Loucy (cell line): Measurements from ENCODE around the gene SLC22A17.

Source experiments
- H2AFZ ChIP-seq: fragments of 200-600 bp; sonication (generic); 2 replicates; pipeline ENCODE4 v1.6.0; 2016; ENCODE audit warnings: antibody characterized with exemption, mild to moderate bottlenecking, low read length, moderate library complexity
- H3F3A ChIP-seq: fragments of 200-600 bp; 2 replicates; pipeline ENCODE4 v1.6.0; 2016; ENCODE audit warnings: antibody characterized with exemption, low read depth, mild to moderate bottlenecking
- H3K27me3 ChIP-seq: fragments of 200-600 bp; sonication (generic); 2 replicates; pipeline ENCODE4 v1.6.1; 2014; ENCODE audit warnings: low read length, mild to moderate bottlenecking; ENCODE audit not compliant: insufficient read depth, poor library complexity, severe bottlenecking
- H3K36me3 ChIP-seq: fragments of 200-600 bp; sonication (generic); 2 replicates; pipeline ENCODE4 v1.6.1; 2016; ENCODE audit warnings: low read length; ENCODE audit not compliant: insufficient read depth
- H3K4me1 ChIP-seq: fragments of 200-600 bp; sonication (generic); 2 replicates; pipeline ENCODE4 v1.5.1; 2014; ENCODE audit warnings: low read length, mild to moderate bottlenecking; ENCODE audit not compliant: insufficient read depth, poor library complexity, severe bottlenecking
- H3K4me2 ChIP-seq: fragments of 200-600 bp; sonication (generic); 2 replicates; pipeline ENCODE4 v1.6.0; 2014; ENCODE audit warnings: antibody characterized with exemption, low read length, low read depth, mild to moderate bottlenecking; ENCODE audit not compliant: poor library complexity, severe bottlenecking
- H3K4me3 ChIP-seq: fragments of 200-600 bp; sonication (generic); 2 replicates; pipeline ENCODE4 v1.5.1; 2014; ENCODE audit warnings: low read length, mild to moderate bottlenecking, mixed read lengths; ENCODE audit not compliant: poor library complexity, severe bottlenecking
- H3K79me2 ChIP-seq: fragments of 200-600 bp; sonication (generic); 2 replicates; pipeline ENCODE4 v1.6.1; 2014; ENCODE audit warnings: low read length; ENCODE audit not compliant: insufficient read depth
- H3K9ac ChIP-seq: fragments of 200-600 bp; sonication (generic); 2 replicates; pipeline ENCODE4 v1.6.0; 2014; ENCODE audit warnings: mild to moderate bottlenecking, low read depth, low read length, moderate library complexity; ENCODE audit not compliant: poor library complexity, severe bottlenecking
- H3K9me2 ChIP-seq: fragments of 200-600 bp; sonication (generic); replicated peaks from 2 replicates; pipeline ENCODE4 v1.6.1; 2016; ENCODE audit warnings: low read depth, low read length, mixed read lengths
- H3K9me3 ChIP-seq: fragments of 200-600 bp; sonication (generic); 2 replicates; pipeline ENCODE4 v1.6.1; 2014; ENCODE audit warnings: mild to moderate bottlenecking, antibody characterized with exemption, low read length, low read depth; ENCODE audit not compliant: insufficient read depth
- H4K20me1 ChIP-seq: fragments of 200-600 bp; sonication (generic); 2 replicates; pipeline ENCODE4 v1.6.0; 2014; ENCODE audit warnings: antibody characterized with exemption, low read length, mild to moderate bottlenecking; ENCODE audit not compliant: insufficient read depth, poor library complexity, severe bottlenecking
- CTCF ChIP-seq: fragments of 200-600 bp; sonication (generic); conservative IDR thresholded peaks from 2 replicates; pipeline ENCODE4 v1.5.1; 2014; ENCODE audit warnings: mild to moderate bottlenecking, antibody characterized with exemption, low read length
- EZH2phosphoT487 ChIP-seq: fragments of 200-600 bp; IDR thresholded peaks from 2 replicates; pipeline ENCODE4 v1.6.1; 2018; ENCODE audit warnings: antibody characterized with exemption, mild to moderate bottlenecking, moderate library complexity, borderline replicate concordance

Gene SLC22A17

GRCh38 chr14:23377198-23377550 lies 24.5 kb upstream of the SLC22A17 start:
- no peaks in the 10 kb centered on the region for H3K27me3 ChIP-seq
- no peaks in the 10 kb centered on the region for H3F3A ChIP-seq
- H3K9me3 ChIP-seq: no peaks in the 10 kb centered on the region
- no peaks in the 10 kb centered on the region for H3K79me2 ChIP-seq
- TF ChIP-seq CTCF (no peak), EZH2phosphoT487 (no peak)
- no peaks in the 10 kb centered on the region for H3K4me1 ChIP-seq
- H3K9ac ChIP-seq: no peak overlapping the region
- H4K20me1 ChIP-seq: no peaks in the 10 kb centered on the region
- no peak overlapping the region for H3K4me2 ChIP-seq
- H3K4me3 ChIP-seq: no peak overlapping the region
- H3K36me3 ChIP-seq: no peaks in the 10 kb centered on the region
- no peaks in the 10 kb centered on the region for H3K9me2 ChIP-seq
- H2AFZ ChIP-seq: no peak overlapping the region

GRCh38 chr14:23376482-23377197 lies 24.0 kb upstream of the SLC22A17 start, which contains the start of gene CMTM5:
Gene CMTM5 (plus strand): TSS chr14:23377046. CDS start chr14:23377252, 206 bp downstream.
- H4K20me1 ChIP-seq: no peaks in the 10 kb centered on the region
- no peaks in the 10 kb centered on the region for H3K36me3 ChIP-seq
- H3K9ac ChIP-seq: no peak within 1 kb of the TSS
- no peaks in the 10 kb centered on the region for H3K9me2 ChIP-seq
- no peaks in the 10 kb centered on the region for H3K79me2 ChIP-seq
- H3K4me3 ChIP-seq: no peak within 1 kb of the TSS
- H3K9me3 ChIP-seq: no peaks in the 10 kb centered on the region
- H3K4me2 ChIP-seq: no peak within 1 kb of the TSS
- H3K27me3 ChIP-seq: no peaks in the 10 kb centered on the region
- H3K4me1 ChIP-seq: no peaks in the 10 kb centered on the region
- no peaks in the 10 kb centered on the region for H3F3A ChIP-seq
- no peak for TF ChIP-seq CTCF
- TF ChIP-seq EZH2phosphoT487: no peak
- no peak within 1 kb of the TSS for H2AFZ ChIP-seq

GRCh38 chr14:23375527-23376251 lies 23.0 kb upstream of the SLC22A17 start:
- H3K4me1 ChIP-seq: no peaks in the 10 kb centered on the region
- H3K27me3 ChIP-seq: no peaks in the 10 kb centered on the region
- no peaks in the 10 kb centered on the region for H3K36me3 ChIP-seq
- no peaks in the 10 kb centered on the region for H3K9me2 ChIP-seq
- no peaks in the 10 kb centered on the region for H4K20me1 ChIP-seq
- no peak overlapping the region for H3K9ac ChIP-seq
- TF ChIP-seq EZH2phosphoT487: no peak
- no peak for TF ChIP-seq CTCF
- H3K4me2 ChIP-seq: no peak overlapping the region
- no peaks in the 10 kb centered on the region for H3K9me3 ChIP-seq
- no peaks in the 10 kb centered on the region for H3F3A ChIP-seq
- H3K79me2 ChIP-seq: no peaks in the 10 kb centered on the region
- no peak overlapping the region for H2AFZ ChIP-seq
- no peak overlapping the region for H3K4me3 ChIP-seq
